ENCODE results near the gene CNFN.

CNFN gene, protein sequence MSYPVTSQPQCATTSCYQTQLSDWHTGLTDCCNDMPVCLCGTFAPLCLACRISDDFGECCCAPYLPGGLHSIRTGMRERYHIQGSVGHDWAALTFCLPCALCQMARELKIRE

DNA sequence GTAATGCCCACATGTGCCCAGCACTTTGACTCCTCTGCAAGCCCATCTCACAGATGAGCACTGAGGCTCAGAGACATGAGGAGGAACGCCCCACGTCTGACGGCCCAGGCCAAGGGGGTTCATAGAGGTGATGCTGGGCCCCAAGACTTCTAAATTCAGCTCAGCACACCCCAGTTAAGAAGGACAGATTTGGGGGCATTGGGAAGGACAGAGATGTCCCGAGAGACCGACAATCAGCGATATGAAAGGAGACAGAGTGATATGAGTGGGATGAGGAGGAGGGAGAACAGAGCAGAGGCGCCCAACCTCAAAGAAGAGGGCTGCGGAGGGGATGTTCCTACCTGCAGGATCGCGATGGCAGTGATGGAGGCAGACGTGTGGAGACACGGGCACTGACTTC lies at the start of gene CNFN:
Gene CNFN, minus strand, starts transcription at position 399 of the 400 bp plus-strand sequence. CDS start 1,260 bp downstream, outside the sequence.
- Mint-ChIP-seq H3K4me1 (ENCODE audit: low read depth) (peaks cover 7% of the 10 kb centered on the region), H3K9me3 (no peaks in the 10 kb centered on the region), H3K27ac (no peak within 1 kb of the TSS)

DNA sequence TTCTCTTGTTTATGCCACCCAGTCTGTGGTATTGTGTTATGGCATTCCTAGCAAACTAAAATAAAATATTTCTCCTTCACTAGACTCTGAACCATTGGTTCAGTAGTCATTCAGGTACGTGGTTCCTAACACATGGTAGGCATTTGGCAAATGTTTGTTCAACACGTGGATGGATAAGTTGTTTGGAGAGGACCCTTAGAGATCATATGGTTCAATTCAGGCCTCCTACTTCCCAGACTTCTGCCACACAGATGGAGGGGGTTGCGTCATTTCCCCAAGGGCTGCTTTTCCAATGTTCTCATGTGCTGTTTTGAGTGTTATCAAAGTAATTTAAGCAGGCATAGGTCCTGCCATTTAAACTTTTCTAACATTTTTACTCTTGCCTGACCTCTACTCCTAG lies 45.9 kb upstream of the CNFN start:
- no peak for DNase-seq
- H3K36me3 Mint-ChIP-seq (ENCODE audit: low read depth), result no peaks in the 10 kb centered on the region

More for the DNA sequence above, at the start of gene CNFN:
- H3K4me3 Mint-ChIP-seq, result no peak within 1 kb of the TSS
- peaks cover 37% of the 10 kb centered on the region for H3K27me3 Mint-ChIP-seq
- DNase-seq, result no peak
- no peaks in the 10 kb centered on the region for H3K36me3 Mint-ChIP-seq (ENCODE audit: low read depth)

GRCh38 chr19:42435316-42435715 lies 45.2 kb upstream of the CNFN start:
- no peaks in the 10 kb centered on the region for H3K36me3 Mint-ChIP-seq (ENCODE audit: low read depth)
- no peak overlapping the region for H3K4me3 Mint-ChIP-seq
- H3K4me1 Mint-ChIP-seq (ENCODE audit: low read depth), result peaks cover 15% of the 10 kb centered on the region
- DNase-seq, result no peak
- no peaks in the 10 kb centered on the region for H3K27me3 Mint-ChIP-seq
- no peak overlapping the region for H3K27ac Mint-ChIP-seq
- no peaks in the 10 kb centered on the region for H3K9me3 Mint-ChIP-seq

More for the DNA sequence above, 45.9 kb upstream of the CNFN start:
- H3K9me3 Mint-ChIP-seq, result no peaks in the 10 kb centered on the region
- H3K4me3 Mint-ChIP-seq, result no peak overlapping the region
- H3K4me1 Mint-ChIP-seq (ENCODE audit: low read depth), result peaks cover 22% of the 10 kb centered on the region
- no peaks in the 10 kb centered on the region for H3K27me3 Mint-ChIP-seq
- H3K27ac Mint-ChIP-seq, result no peak overlapping the region

DNA sequence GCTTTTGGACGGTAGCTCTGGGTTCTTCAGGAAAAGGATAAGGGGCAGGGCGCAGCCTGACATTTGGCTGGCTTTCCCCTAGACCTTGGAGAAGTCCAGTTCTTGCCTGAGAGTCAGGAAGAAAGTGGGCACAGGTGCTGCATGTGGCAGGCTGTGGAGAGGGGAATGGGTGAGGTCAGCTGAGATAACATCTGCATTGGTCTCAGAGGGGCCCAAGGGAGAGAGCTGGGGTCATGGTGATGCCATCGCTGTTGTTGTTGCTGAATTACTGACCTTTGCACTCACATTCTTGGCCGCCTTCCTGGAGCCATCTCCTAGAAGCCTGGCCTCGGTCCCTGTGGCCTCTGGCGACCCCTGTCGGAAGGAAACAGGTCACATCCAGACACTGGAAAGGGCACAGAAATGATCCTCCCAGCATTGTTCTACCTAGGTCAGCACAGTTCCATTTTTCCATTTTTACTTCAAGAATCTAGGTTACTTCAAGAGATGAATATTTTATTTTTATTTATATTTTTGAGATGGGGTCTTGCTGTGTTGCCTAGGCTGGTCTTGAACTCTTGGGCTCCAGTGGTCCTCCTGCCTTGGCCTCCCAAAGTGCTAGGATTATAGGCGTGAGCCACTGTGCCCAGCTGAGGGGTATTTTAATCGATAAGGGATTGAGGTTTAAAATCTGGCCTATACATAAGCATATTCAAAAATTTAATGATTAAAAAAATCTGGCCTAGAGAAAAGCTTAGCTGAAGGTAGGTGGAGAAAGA lies 43.6 kb upstream of the CNFN start:
- DNase-seq, result peak; percentile 72
- H3K27me3 Mint-ChIP-seq, result no peaks in the 10 kb centered on the region
- no peak overlapping the region for H3K27ac Mint-ChIP-seq
- H3K36me3 Mint-ChIP-seq (ENCODE audit: low read depth), result no peaks in the 10 kb centered on the region
- no peak overlapping the region for H3K4me3 Mint-ChIP-seq
- H3K4me1 Mint-ChIP-seq (ENCODE audit: low read depth), result peaks cover 7% of the 10 kb centered on the region
- no peaks in the 10 kb centered on the region for H3K9me3 Mint-ChIP-seq

DNA sequence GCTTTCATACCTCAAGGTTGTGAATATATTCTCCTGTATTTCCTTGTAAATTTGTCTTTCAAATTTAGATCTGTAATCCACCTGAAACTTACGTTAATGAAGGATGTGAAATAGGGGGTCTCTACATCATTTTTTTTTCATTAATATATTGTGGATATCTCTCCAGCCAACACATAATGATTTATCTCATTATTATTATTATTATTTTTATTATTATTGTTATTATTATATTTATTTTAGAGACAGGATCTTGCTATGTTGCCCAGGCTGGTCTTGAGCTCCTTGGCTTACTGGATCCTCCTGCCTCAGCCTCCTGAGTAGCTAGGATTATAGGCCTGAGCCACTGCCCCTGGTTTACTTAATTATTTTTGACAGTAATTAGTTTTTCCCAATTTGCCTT lies 41.4 kb upstream of the CNFN start:
- H3K4me1 Mint-ChIP-seq (ENCODE audit: low read depth), result peaks cover 3% of the 10 kb centered on the region
- H3K27ac Mint-ChIP-seq, result no peak overlapping the region
- no peaks in the 10 kb centered on the region for H3K9me3 Mint-ChIP-seq
- no peaks in the 10 kb centered on the region for H3K27me3 Mint-ChIP-seq
- DNase-seq, result no peak
- H3K4me3 Mint-ChIP-seq, result no peak overlapping the region
- H3K36me3 Mint-ChIP-seq (ENCODE audit: low read depth), result no peaks in the 10 kb centered on the region

GRCh38 chr19:42428676-42429075 lies 38.6 kb upstream of the CNFN start:
- no peak overlapping the region for H3K27ac Mint-ChIP-seq
- no peak overlapping the region for H3K4me3 Mint-ChIP-seq
- H3K36me3 Mint-ChIP-seq (ENCODE audit: low read depth), result no peaks in the 10 kb centered on the region
- H3K27me3 Mint-ChIP-seq, result no peaks in the 10 kb centered on the region
- no peak for DNase-seq
- peaks cover 5% of the 10 kb centered on the region for H3K4me1 Mint-ChIP-seq (ENCODE audit: low read depth)
- H3K9me3 Mint-ChIP-seq, result no peaks in the 10 kb centered on the region

GRCh38 chr19:42427313-42427712 lies 37.2 kb upstream of the CNFN start, which contains the start of gene LIPE:
Gene LIPE, minus strand, starts transcription at chr19:42427388. Its CDS starts 239 bp downstream, at chr19:42427149.
- no peak for DNase-seq
- no peaks in the 10 kb centered on the region for H3K9me3 Mint-ChIP-seq
- H3K27me3 Mint-ChIP-seq, result no peaks in the 10 kb centered on the region
- H3K36me3 Mint-ChIP-seq (ENCODE audit: low read depth), result peaks cover 11% of the 10 kb centered on the region
- H3K27ac Mint-ChIP-seq, result no peak within 1 kb of the TSS
- no peak within 1 kb of the TSS for H3K4me3 Mint-ChIP-seq
- H3K4me1 Mint-ChIP-seq (ENCODE audit: low read depth), result peaks cover 15% of the 10 kb centered on the region

DNA sequence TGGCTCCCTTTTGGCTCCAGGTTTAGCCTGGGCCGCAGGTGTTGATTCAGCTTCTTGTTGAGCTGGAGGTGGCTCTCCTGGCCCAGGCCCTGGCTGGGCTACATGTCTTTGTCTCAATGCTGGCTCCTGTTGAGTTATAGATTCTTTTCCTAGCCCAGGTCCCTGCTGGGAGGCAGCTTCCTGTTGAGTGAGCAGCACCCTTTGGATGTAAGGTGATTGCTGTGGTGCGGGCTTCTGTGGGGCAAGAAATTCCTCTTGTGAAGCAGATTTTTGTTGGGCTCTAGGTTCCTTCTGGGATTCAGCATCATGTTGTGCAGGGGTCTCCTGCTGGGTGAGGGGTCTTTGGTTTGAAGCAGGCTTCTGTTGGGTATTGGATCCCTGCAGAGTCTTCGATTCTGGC lies 36.5 kb upstream of the CNFN start:
- H3K27ac Mint-ChIP-seq, result no peak overlapping the region
- no peak for DNase-seq
- H3K4me1 Mint-ChIP-seq (ENCODE audit: low read depth), result peaks cover 22% of the 10 kb centered on the region
- no peaks in the 10 kb centered on the region for H3K9me3 Mint-ChIP-seq
- H3K36me3 Mint-ChIP-seq (ENCODE audit: low read depth), result peaks cover 16% of the 10 kb centered on the region
- H3K27me3 Mint-ChIP-seq, result no peaks in the 10 kb centered on the region
- H3K4me3 Mint-ChIP-seq, result no peak overlapping the region

GRCh38 chr19:42424712-42425131 lies 34.6 kb upstream of the CNFN start:
- peaks cover 41% of the 10 kb centered on the region for H3K4me1 Mint-ChIP-seq (ENCODE audit: low read depth)
- DNase-seq, result no peak
- H3K9me3 Mint-ChIP-seq, result no peaks in the 10 kb centered on the region
- no peak overlapping the region for H3K4me3 Mint-ChIP-seq
- H3K27me3 Mint-ChIP-seq, result no peaks in the 10 kb centered on the region
- H3K27ac Mint-ChIP-seq, result no peak overlapping the region
- H3K36me3 Mint-ChIP-seq (ENCODE audit: low read depth), result peaks cover 26% of the 10 kb centered on the region

DNA sequence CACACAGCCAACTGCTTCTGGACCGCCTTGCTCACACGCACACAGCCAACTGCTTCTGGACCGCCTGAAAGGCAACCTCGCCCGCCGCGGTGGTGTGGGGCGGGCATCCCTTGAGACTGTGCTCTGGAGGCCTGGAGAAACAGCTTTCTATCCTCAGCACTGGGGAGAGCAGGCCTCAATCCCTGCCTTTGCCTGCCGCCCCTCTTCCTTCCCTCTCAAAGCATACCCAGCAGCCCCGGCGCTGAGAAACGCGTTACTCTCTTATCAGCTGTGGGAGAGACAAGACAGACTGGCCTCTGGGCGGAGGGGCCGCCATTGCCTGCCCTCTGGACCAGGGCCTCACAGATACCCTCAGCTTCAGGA lies 34.2 kb upstream of the CNFN start:
- DNase-seq, result no peak
- peaks cover 42% of the 10 kb centered on the region for H3K4me1 Mint-ChIP-seq (ENCODE audit: low read depth)
- H3K9me3 Mint-ChIP-seq, result no peaks in the 10 kb centered on the region
- no peak overlapping the region for H3K4me3 Mint-ChIP-seq
- peaks cover 26% of the 10 kb centered on the region for H3K36me3 Mint-ChIP-seq (ENCODE audit: low read depth)
- no peaks in the 10 kb centered on the region for H3K27me3 Mint-ChIP-seq
- H3K27ac Mint-ChIP-seq, result no peak overlapping the region

- Mint-ChIP-seq H3K4me1 (ENCODE audit: low read depth) (peaks cover 43% of the 10 kb centered on the region), H3K27me3 (no peaks in the 10 kb centered on the region), H3K36me3 (ENCODE audit: low read depth) (peaks cover 28% of the 10 kb centered on the region), H3K27ac (peak overlapping the region; percentile 96), H3K9me3 (no peaks in the 10 kb centered on the region), H3K4me3 (peak overlapping the region; percentile 96)
- peak; percentile 98 for DNase-seq
These were observed 33.6 kb upstream of the CNFN start for GRCh38 chr19:42423462-42424344.

GRCh38 chr19:42422901-42423461 lies 32.9 kb upstream of the CNFN start:
- peak; percentile 76 for DNase-seq
- peaks cover 45% of the 10 kb centered on the region for H3K4me1 Mint-ChIP-seq (ENCODE audit: low read depth)
- peak overlapping the region; percentile 96 for H3K27ac Mint-ChIP-seq
- no peaks in the 10 kb centered on the region for H3K9me3 Mint-ChIP-seq
- H3K4me3 Mint-ChIP-seq, result peak overlapping the region; percentile 96
- peaks cover 35% of the 10 kb centered on the region for H3K36me3 Mint-ChIP-seq (ENCODE audit: low read depth)
- no peaks in the 10 kb centered on the region for H3K27me3 Mint-ChIP-seq

DNA sequence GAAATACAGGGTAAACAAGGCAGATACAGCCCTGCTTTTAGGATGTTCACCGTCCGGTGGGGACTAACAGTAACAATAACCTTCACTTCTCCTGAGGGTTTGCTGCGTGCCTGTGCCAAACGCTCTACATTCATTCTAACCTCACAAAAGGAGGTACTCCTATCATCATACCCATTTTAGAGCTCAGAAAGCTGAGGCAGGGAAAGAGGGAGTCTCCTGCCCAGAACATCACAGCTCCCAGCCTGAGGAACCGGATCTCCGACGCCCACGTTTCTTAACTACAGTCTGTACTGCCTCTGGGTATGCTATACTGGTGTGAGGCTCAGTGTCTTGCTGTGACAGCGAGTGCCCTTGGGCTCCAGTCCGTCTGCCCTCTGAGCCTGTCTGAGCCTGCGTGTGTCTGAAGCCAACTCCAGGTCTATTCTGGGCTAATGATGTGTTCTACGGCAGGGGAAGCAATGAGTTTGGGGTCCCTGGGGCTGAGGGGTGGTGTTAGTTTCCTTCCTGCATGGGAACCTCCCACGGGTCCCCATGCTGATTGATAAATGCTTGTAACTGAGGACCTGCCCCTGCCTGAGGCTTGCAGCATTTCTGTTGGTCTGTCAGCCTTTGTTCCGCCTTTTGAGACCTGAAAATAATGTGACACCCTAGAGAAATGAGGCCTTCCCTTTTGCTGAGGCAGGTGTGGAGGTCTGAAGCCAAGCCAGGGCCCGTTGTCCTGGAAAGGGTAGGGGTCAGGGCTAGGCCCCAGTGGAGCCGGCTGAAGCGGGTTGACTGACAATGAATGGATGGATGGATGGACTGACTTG lies 32.2 kb upstream of the CNFN start:
- peaks cover 45% of the 10 kb centered on the region for H3K4me1 Mint-ChIP-seq (ENCODE audit: low read depth)
- H3K9me3 Mint-ChIP-seq, result no peaks in the 10 kb centered on the region
- peaks cover 35% of the 10 kb centered on the region for H3K36me3 Mint-ChIP-seq (ENCODE audit: low read depth)
- peak overlapping the region; percentile 96 for H3K27ac Mint-ChIP-seq
- peak overlapping the region; percentile 96 for H3K4me3 Mint-ChIP-seq
- no peaks in the 10 kb centered on the region for H3K27me3 Mint-ChIP-seq
- no peak for DNase-seq

DNA sequence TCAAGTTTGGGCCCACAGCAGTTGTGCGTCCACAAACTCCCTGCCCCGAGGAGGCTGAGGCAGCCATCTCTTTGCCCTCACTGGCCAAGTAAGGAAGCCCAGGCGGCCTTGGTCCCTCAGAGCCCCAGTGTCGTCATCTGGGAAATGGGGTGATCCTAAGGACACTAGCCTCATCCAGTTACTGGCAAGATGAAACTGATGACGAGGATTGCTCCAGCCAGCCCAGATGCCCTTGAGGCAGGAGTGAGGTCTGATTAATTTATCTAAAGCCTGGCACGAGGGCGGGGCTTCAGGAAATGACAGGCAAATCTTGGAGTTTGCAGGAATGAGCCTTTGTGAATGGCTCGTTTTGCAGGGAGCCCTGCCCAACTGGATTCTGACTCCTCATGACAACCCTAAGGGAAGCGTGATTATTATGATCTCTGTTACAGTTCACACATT lies 31.5 kb upstream of the CNFN start:
- DNase-seq, result no peak
- Mint-ChIP-seq H3K4me3 (peak overlapping the region; percentile 96), H3K27me3 (no peaks in the 10 kb centered on the region), H3K27ac (peak overlapping the region; percentile 5), H3K36me3 (ENCODE audit: low read depth) (peaks cover 36% of the 10 kb centered on the region), H3K9me3 (no peaks in the 10 kb centered on the region), H3K4me1 (ENCODE audit: low read depth) (peaks cover 45% of the 10 kb centered on the region)
